GM23338 (cell line): Measurements from ENCODE around the gene RTEL1.

Experiments used
- EZH2phosphoT487 ChIP-seq: fragments of 200-600 bp; sonication (generic); IDR thresholded peaks from one replicate; pipeline ENCODE4 v1.8.1; 2018; ENCODE audit warnings: antibody characterized with exemption; ENCODE audit not compliant: unreplicated experiment
- POLR2AphosphoS5 ChIP-seq: IDR thresholded peaks from 2 replicates; pipeline ENCODE4 v1.6.1; 2016; ENCODE audit warnings: antibody characterized with exemption, low read depth

GRCh38 chr20:63731410-63731809 is 73.3 kb downstream of the RTEL1 start:
- TF ChIP-seq POLR2AphosphoS5, result no peak
- TF ChIP-seq EZH2phosphoT487, result no peak
